PC-9 (cell line): ENCODE results near the gene LIMS2. TPM values are rescaled to one million over a fixed set of nuclear protein-coding genes. Genes with fewer than 3 reads are reported as not detected.

ENCODE experiments used
- Bru-seq: library from RNA; stranded (reverse); fragments of 400-500 nt; gene quantifications from one replicate; lab custom pipeline; 2021; lab: Mats Ljungman, UMichigan
- BruChase-seq, 2 experiments: library from RNA; stranded (reverse); fragments of 400-500 nt; gene quantifications; one replicate each; lab custom pipeline; 2021; lab: Mats Ljungman, UMichigan
- BruUV-seq: library from RNA; stranded (reverse); fragments of 400-500 nt; replicated peaks from 2 replicates; lab custom pipeline; 2021; lab: Mats Ljungman, UMichigan
- CTCF ChIA-PET: fragments of 300-600 bp; sonication (Branson Sonifier 250); formaldehyde crosslinking; loops from one replicate; lab custom pipeline; 2022; ENCODE audit warnings: antibody characterized with exemption; lab: Charles Lee
- POLR2A ChIA-PET: fragments of 300-600 bp; sonication (Branson Sonifier 250); formaldehyde crosslinking; loops from one replicate; lab custom pipeline; 2022; ENCODE audit warnings: antibody characterized with exemption; ENCODE audit not compliant: unreplicated experiment; lab: Charles Lee
- DNase-seq, 2 experiments: peaks; one replicate each; pipeline versions ENCODE4 v3.0.0 to v3.0.0-alpha.2; 2015 to 2022; ENCODE audit warnings: mixed read lengths in 1 of 2
- H2AFZ ChIP-seq: fragments of 200-600 bp; sonication (generic); 2 replicates; pipeline ENCODE4 v1.8.1; 2017; ENCODE audit warnings: antibody characterized with exemption
- H3F3A ChIP-seq: fragments of 200-600 bp; sonication (generic); 2 replicates; pipeline ENCODE4 v1.8.1; 2017; ENCODE audit warnings: antibody characterized with exemption, mild to moderate bottlenecking, low read depth; ENCODE audit not compliant: insufficient read depth
- H3K27ac ChIP-seq: fragments of 200-600 bp; sonication (generic); 2 replicates; pipeline ENCODE4 v1.6.1; 2016; ENCODE audit warnings: mixed run types
- H3K27me3 ChIP-seq: fragments of 200-600 bp; sonication (generic); 2 replicates; pipeline ENCODE4 v1.6.1; 2016; ENCODE audit warnings: low read depth, mixed run types; ENCODE audit not compliant: insufficient read depth
- H3K36me3 ChIP-seq: fragments of 200-600 bp; sonication (generic); 2 replicates; pipeline ENCODE4 v1.6.1; 2016; ENCODE audit warnings: low read depth, mixed run types
- H3K4me1 ChIP-seq: fragments of 200-600 bp; sonication (generic); replicated peaks from 2 replicates; pipeline ENCODE4 v1.6.1; 2016; ENCODE audit warnings: mixed run types; ENCODE audit not compliant: insufficient read depth
- H3K4me2 ChIP-seq: fragments of 200-600 bp; sonication (generic); 2 replicates; pipeline ENCODE4 v1.6.1; 2017; ENCODE audit warnings: mixed run types
- H3K4me3 ChIP-seq: fragments of 200-600 bp; sonication (generic); 2 replicates; pipeline ENCODE4 v1.6.1; 2016; ENCODE audit warnings: mixed run types
- H3K79me2 ChIP-seq: fragments of 200-600 bp; sonication (generic); 2 replicates; pipeline ENCODE4 v1.6.1; 2017; ENCODE audit warnings: low read depth, mixed run types
- H3K9me2 ChIP-seq: fragments of 200-600 bp; sonication (generic); 2 replicates; pipeline ENCODE4 v1.8.1; 2017; ENCODE audit warnings: mild to moderate bottlenecking; ENCODE audit not compliant: insufficient read depth
- H3K9me3 ChIP-seq: fragments of 200-600 bp; sonication (generic); 2 replicates; pipeline ENCODE4 v1.8.1; 2016; ENCODE audit warnings: low read depth; ENCODE audit not compliant: insufficient read depth
- H4K20me1 ChIP-seq: fragments of 200-600 bp; sonication (generic); 2 replicates; pipeline ENCODE4 v1.8.1; 2017; ENCODE audit not compliant: insufficient read depth
- EZH2 ChIP-seq: fragments of 200-600 bp; sonication (generic); IDR thresholded peaks from 2 replicates; pipeline ENCODE4 v1.8.0; 2017; ENCODE audit warnings: antibody characterized with exemption, low read depth
- intact Hi-C: fragments of 100-400 bp; cut with micrococcal nuclease; formaldehyde crosslinking; loops from one replicate; pipeline ENCODE4 v1.10.0; 2022; ENCODE audit not compliant: unreplicated experiment
- long read RNA-seq: library from polyadenylated mRNA; stranded (forward); transcript quantifications from one replicate; pipeline ENCODE4 v2.0.0, GENCODE V29; 2022
- total RNA-seq: library from RNA; stranded (reverse); gene quantifications from 2 replicates; pipeline ENCODE4 v1.2.3, GENCODE V29; 2021
- TF ChIP-seq, protein P1 (sequence below): fragments of 200-600 bp; sonication (generic); conservative IDR thresholded peaks from 2 replicates; pipeline ENCODE4 v1.6.1; 2017; ENCODE audit warnings: mixed run types, antibody characterized with exemption, mild to moderate bottlenecking, moderate library complexity

Gene LIMS2, protein sequence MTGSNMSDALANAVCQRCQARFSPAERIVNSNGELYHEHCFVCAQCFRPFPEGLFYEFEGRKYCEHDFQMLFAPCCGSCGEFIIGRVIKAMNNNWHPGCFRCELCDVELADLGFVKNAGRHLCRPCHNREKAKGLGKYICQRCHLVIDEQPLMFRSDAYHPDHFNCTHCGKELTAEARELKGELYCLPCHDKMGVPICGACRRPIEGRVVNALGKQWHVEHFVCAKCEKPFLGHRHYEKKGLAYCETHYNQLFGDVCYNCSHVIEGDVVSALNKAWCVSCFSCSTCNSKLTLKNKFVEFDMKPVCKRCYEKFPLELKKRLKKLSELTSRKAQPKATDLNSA
- total RNA-seq = 1.4 and 2.5 TPM in 2 replicates
- Bru-seq, nascent RNA = percentile 21 among the genes with signal in this experiment
- BruChase-seq, experiment 1, labeled RNA remaining after a 2-hour chase = percentile 42 among the genes with signal in this experiment
- percentile 25 among the genes with signal in this experiment for BruChase-seq, experiment 2, labeled RNA remaining after a 6-hour chase
- long read RNA-seq, partial matches to known transcripts = 1 of 1 reads
- long read RNA-seq, other reads (novel, unspliced or antisense) = 0 of 1 reads

DNA sequence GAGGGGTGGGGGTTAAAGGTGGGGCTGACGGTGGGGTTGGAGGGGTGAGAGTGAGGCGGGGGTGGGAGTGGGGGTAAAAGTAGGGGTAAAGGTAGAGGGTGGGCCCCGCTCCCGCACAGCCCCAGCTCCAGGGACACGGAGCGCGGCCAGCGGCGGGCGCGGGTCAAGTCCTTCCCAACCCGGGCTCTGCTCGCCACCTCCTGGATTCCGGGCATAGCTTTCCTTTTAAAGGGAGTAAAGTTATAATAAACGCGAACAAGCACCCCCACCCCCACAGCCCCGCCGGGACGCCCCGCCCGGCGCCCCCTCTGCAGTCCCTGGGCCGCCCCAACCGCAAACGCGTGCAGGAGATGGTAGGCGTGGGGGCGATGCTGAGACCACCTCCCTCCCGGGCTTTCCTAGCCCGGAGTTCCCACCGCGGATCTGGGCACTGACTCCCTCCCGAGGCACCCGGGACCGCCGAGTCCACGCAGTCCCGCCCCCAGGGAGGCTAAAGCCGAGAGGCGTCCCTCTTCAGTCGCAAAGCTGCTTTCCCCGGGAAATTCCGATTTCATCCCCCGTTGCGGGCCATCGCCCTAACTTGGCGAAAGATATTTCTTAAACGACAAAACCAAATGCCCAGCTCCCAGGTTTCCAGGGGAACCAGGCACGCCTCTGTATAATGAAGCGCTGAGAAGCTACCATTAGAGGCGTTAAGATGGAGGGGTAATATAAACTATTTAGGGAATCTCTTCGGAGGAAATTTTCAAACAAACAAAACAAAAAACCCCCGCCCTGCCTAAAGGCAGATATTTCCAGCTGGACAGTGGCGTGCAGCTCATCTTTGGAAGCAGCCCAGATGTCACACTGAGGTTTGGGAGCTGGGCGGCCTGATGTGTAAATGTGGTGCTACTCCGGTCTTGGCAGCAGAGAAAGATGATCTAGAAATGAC, at the start of gene LIMS2:
Gene LIMS2, minus strand, starts transcription at position 200 of the 931 bp plus-strand sequence. CDS start 506 bp downstream, outside the sequence.
- Histone ChIP-seq H2AFZ (no peak within 1 kb of the TSS), H3K4me3 (peak within 1 kb of the TSS; percentile 35; the same call in 1 of the 2 replicates), H3K9me2 (no peaks in the 10 kb centered on the region), H3K79me2 (no peaks in the 10 kb centered on the region), H4K20me1 (no peaks in the 10 kb centered on the region), H3K4me1 (no peaks in the 10 kb centered on the region), H3K36me3 (no peaks in the 10 kb centered on the region), H3K9me3 (no peaks in the 10 kb centered on the region), H3K27ac (no peak within 1 kb of the TSS), H3F3A (no peaks in the 10 kb centered on the region; the same call in 1 of the 2 replicates), H3K27me3 (peaks cover 78% of the 10 kb centered on the region), H3K4me2 (peak within 1 kb of the TSS; percentile 57)
- POLR2A ChIA-PET = interaction anchor here (0.6 kb wide), 3 partner anchors 33 to 287 kb away, joined by 4 to 7 read pairs (median 5); partner anchors contain the start of gene IWS1
- TF ChIP-seq EZH2 = 0 out of 2 replicates have a peak, but pooled peaks have one; percentile 83
- TF ChIP-seq, protein P1, sequence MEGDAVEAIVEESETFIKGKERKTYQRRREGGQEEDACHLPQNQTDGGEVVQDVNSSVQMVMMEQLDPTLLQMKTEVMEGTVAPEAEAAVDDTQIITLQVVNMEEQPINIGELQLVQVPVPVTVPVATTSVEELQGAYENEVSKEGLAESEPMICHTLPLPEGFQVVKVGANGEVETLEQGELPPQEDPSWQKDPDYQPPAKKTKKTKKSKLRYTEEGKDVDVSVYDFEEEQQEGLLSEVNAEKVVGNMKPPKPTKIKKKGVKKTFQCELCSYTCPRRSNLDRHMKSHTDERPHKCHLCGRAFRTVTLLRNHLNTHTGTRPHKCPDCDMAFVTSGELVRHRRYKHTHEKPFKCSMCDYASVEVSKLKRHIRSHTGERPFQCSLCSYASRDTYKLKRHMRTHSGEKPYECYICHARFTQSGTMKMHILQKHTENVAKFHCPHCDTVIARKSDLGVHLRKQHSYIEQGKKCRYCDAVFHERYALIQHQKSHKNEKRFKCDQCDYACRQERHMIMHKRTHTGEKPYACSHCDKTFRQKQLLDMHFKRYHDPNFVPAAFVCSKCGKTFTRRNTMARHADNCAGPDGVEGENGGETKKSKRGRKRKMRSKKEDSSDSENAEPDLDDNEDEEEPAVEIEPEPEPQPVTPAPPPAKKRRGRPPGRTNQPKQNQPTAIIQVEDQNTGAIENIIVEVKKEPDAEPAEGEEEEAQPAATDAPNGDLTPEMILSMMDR = no peak
- CTCF ChIA-PET = interaction anchor here (0.5 to 1.2 kb wide), 3 partner anchors 26 to 498 kb away, joined by 4 to 7 read pairs (median 5); no protein-coding TSS in a partner anchor
- no TSS peak for BruUV-seq
- intact Hi-C loops = no loop called here
- DNase-seq = peak in 1 of 2 experiments; percentile 44

DNA sequence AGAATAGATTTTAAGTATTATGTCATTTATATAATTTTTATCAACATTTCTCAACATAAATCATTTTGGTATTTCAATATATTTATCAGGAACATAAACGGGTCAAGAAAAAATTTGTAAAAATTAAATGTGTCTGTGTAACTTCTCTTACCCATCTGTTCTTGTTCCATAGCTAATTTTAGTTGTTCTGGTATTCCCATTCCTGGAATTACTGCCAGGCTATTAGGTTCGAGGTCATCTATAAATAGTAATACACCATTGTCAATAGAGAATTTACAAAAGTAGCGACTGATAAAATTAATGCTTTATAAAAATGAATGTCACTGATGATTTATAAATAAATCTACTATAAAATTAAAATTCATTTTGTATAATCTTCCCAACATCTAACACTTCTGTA, 47.5 kb upstream of the LIMS2 start:
- H3K27ac ChIP-seq = 0 out of 2 replicates have a peak overlapping the region, but pooled peaks have one; percentile 56
- ChIA-PET CTCF (no interaction called here), POLR2A (interaction anchor here (0.9 kb wide), 1 partner anchor 23 kb away, joined by 3 read pairs; no protein-coding TSS in a partner anchor)
- intact Hi-C loops = no loop called here
- no TSS peak for BruUV-seq
- H2AFZ ChIP-seq = no peak overlapping the region
- DNase-seq = no peak
- no peaks in the 10 kb centered on the region for H3K27me3 ChIP-seq
- no peaks in the 10 kb centered on the region for H3K79me2 ChIP-seq
- H3K9me2 ChIP-seq = no peaks in the 10 kb centered on the region
- H3K4me2 ChIP-seq = no peak overlapping the region
- H4K20me1 ChIP-seq = peaks cover 5% of the 10 kb centered on the region; the same call in 1 of the 2 replicates
- peaks cover 12% of the 10 kb centered on the region for H3F3A ChIP-seq
- H3K36me3 ChIP-seq = peaks cover 46% of the 10 kb centered on the region
- no peak for TF ChIP-seq EZH2
- TF ChIP-seq, protein P1 = no peak
- peaks cover 12% of the 10 kb centered on the region for H3K4me1 ChIP-seq
- no peaks in the 10 kb centered on the region for H3K9me3 ChIP-seq
- H3K4me3 ChIP-seq = no peak overlapping the region
